ENCODE data around the gene MMP24OS.

Gene MMP24OS

DNA sequence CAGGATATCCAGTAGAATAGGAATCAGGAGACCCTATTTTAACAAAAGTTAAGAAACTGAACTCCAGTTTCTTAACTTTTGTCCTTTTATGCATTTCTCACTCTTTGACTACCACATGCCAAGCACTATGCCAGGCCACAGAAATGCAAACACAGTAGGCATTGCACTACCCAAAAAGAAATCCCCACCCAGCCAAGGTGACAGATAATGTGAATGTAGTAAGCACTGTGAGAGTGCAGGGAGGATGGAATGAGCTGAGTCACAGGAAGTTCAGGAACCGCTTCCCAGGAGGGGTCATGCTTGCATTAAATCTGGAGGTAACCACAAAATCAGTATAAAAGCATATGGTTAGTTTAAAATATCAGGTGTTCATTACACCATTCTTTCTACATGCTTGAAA lies 34.4 kb upstream of the MMP24OS start:
- no peak overlapping the region for H3K4me3 ChIP-seq (ENCODE audit: low read depth, low read length)
- TF ChIP-seq, protein P1, sequence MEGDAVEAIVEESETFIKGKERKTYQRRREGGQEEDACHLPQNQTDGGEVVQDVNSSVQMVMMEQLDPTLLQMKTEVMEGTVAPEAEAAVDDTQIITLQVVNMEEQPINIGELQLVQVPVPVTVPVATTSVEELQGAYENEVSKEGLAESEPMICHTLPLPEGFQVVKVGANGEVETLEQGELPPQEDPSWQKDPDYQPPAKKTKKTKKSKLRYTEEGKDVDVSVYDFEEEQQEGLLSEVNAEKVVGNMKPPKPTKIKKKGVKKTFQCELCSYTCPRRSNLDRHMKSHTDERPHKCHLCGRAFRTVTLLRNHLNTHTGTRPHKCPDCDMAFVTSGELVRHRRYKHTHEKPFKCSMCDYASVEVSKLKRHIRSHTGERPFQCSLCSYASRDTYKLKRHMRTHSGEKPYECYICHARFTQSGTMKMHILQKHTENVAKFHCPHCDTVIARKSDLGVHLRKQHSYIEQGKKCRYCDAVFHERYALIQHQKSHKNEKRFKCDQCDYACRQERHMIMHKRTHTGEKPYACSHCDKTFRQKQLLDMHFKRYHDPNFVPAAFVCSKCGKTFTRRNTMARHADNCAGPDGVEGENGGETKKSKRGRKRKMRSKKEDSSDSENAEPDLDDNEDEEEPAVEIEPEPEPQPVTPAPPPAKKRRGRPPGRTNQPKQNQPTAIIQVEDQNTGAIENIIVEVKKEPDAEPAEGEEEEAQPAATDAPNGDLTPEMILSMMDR (IDR thresholded peaks at IDR 0.05; ENCODE audit: low read depth, low read length): no peak

DNA sequence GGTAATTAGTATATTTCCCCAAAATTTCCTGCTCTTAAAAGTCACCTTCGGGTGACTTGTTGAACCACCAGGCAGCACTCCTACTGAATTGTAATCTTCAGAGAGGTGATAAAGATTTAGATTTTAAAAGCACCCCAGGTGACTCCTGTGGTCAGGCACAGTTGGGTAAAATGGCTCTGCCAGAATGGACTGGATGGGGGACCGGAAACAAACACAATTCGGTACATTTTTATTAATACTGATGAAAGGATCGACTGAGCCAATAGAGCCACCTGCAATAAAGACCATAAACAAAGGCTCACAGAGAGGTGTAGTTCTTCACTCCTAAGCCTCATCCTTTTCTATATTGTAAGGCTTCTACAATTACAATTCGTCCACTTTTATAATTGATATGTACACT lies 33.9 kb upstream of the MMP24OS start:
- TF ChIP-seq, protein P1 (IDR thresholded peaks at IDR 0.05; ENCODE audit: low read depth, low read length): no peak
- H3K4me3 ChIP-seq (ENCODE audit: low read depth, low read length): no peak overlapping the region

DNA sequence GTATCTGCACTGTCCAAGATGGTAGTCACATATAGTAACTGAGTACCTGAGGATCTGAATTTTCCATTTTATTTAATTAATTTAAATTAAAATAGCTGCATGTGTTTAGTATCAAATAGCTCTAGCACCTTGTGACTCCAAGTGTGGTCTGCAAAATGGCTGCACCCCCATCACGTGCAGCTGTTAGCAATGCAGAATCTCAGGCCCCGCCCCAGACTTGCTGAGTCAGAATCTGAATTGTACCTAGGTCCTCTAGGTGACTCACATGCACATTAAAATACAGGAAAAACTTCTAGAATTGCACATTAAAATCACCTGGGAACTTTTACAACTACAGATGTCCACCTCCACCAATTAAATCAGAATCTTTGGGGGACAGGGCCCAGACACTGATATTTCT lies 33.5 kb upstream of the MMP24OS start:
- TF ChIP-seq, protein P1 (IDR thresholded peaks at IDR 0.05; ENCODE audit: low read depth, low read length): no peak

GRCh38 chr20:35307666-35308653 lies 30.0 kb upstream of the MMP24OS start:
- TF ChIP-seq, protein P1 (IDR thresholded peaks at IDR 0.05; ENCODE audit: low read depth, low read length): no peak
- no peak overlapping the region for H3K4me3 ChIP-seq (ENCODE audit: low read depth, low read length)

More for the DNA sequence above, 33.5 kb upstream of the MMP24OS start:
- no peak overlapping the region for H3K4me3 ChIP-seq (ENCODE audit: low read depth, low read length)

DNA sequence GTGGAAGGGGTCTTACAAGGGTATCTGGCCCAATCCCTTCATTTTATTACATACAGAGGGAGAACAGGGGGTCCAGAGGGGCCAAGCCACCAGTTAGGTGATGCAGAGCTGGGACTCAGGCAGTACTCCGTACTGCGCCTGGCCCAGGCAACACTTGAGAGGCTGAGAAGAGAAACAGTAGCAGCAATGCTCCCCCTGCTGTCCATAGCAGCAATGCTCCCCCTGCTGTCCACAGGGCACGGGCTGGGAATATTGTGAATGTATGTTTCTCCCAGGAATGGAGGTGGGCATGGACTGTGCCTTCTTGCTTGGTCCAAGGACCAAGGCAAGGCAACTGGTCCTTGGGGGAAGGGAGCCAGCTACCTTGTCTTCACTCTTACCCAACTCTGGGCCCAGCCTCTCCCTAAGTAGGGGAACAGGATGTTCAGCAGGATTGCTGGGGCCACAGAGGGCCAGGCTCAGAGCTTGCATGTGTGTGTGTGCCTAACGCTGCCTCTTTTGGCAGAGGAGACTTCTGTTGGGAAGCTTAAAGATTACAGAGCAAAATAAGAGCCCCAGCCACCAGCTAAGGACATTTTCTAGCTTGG lies 29.1 kb upstream of the MMP24OS start:
- TF ChIP-seq, protein P1 (IDR thresholded peaks at IDR 0.05; ENCODE audit: low read depth, low read length): peak; percentile 79
- H3K4me3 ChIP-seq (ENCODE audit: low read depth, low read length): no peak overlapping the region

DNA sequence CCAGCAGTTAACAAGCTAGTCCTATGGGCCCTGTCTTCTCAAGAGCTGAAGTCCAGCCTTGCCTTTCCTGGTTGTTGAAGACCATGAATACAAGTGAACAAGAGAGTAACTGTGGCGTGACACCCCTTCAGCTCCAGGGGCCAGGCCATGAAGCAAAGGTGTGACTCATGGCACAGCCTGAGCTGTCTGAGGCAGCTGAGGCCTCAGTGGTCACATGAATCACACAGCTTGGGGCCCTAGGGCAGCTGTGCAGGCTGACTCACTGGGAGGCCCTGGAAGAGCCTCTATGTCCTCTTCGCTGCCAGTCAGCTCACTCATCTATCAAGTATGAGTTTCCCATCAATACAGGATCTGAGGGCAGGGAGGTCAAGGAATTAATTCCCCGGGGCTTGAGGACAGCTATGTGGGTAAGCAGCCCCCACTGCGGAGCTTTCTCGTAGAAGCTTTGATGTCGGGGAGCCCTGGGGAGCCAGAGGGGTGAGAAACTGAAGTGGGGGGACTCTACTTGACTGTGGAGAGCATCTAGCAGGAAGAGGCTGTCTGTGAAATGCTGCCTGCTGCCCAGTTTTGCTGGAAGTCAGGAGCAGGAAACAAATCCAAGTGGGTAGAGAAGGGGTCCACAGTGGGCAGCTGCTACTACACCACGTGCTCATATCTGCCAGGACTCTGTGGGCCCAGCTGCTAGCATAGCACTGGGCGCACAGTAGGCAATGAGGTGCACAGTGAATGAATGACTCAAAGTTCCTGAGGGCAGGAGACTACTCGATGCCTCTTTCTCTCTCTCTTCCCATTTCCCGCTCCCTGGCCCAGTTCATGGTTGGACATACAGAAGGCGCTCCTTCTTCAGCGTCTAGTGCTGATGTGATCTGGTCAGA lies 28.0 kb upstream of the MMP24OS start:
- no peak overlapping the region for H3K4me3 ChIP-seq (ENCODE audit: low read depth, low read length)
- TF ChIP-seq, protein P1 (IDR thresholded peaks at IDR 0.05; ENCODE audit: low read depth, low read length): no peak
